ENCODE measurements around the gene CD36.

DNA sequence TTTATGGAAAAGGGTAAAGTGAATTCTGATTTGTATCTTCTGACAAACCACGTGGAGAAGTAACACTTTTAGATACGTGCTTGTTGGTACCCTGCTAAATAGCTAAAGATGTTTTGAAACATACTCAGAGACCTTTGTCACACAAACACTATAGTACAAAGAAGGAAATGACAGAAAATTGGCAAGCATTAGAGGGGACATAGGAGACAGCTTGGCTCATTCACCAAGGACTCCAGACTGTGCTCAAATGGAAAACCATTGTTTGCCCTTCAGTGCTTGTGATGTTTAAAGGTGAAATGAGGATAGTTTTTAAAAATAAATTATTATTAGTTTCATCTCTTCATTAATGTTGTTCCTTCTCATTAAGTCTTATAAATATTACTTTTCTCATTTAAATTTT is 34.0 kb upstream of the CD36 start:
- TF ChIP-seq POLR2A (IDR thresholded peaks at IDR 0.05) (no peak), POLR2AphosphoS5 (IDR thresholded peaks at IDR 0.05) (no peak)
- TF ChIP-seq, protein P1, sequence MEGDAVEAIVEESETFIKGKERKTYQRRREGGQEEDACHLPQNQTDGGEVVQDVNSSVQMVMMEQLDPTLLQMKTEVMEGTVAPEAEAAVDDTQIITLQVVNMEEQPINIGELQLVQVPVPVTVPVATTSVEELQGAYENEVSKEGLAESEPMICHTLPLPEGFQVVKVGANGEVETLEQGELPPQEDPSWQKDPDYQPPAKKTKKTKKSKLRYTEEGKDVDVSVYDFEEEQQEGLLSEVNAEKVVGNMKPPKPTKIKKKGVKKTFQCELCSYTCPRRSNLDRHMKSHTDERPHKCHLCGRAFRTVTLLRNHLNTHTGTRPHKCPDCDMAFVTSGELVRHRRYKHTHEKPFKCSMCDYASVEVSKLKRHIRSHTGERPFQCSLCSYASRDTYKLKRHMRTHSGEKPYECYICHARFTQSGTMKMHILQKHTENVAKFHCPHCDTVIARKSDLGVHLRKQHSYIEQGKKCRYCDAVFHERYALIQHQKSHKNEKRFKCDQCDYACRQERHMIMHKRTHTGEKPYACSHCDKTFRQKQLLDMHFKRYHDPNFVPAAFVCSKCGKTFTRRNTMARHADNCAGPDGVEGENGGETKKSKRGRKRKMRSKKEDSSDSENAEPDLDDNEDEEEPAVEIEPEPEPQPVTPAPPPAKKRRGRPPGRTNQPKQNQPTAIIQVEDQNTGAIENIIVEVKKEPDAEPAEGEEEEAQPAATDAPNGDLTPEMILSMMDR (IDR thresholded peaks at IDR 0.05): no peak

Data from breast epithelium (tissue), 3 donors.